T-helper 1 cell treated with Interleukin-12 subunit alpha and Interleukin-12 subunit beta and Interleukin-4 antibody, amounts not matched to agents 30 ng/mL and 1 ng/mL, for 36 hours (primary cell): ENCODE results near the gene LRRC15. TPM values are rescaled to one million over a fixed set of nuclear protein-coding genes. Genes with fewer than 3 reads are reported as not detected.

Source experiments
- intact Hi-C: fragments of 100-400 bp; cut with micrococcal nuclease; formaldehyde crosslinking; loops from one replicate; pipeline ENCODE4 v1.15.1; 2024
- total RNA-seq: library from RNA; stranded (reverse); gene quantifications from 2 replicates; pipeline ENCODE4 v1.2.3, GENCODE V29; 2022

The LRRC15 gene
- total RNA-seq, 1 donor from 2014 or later = not detected

DNA sequence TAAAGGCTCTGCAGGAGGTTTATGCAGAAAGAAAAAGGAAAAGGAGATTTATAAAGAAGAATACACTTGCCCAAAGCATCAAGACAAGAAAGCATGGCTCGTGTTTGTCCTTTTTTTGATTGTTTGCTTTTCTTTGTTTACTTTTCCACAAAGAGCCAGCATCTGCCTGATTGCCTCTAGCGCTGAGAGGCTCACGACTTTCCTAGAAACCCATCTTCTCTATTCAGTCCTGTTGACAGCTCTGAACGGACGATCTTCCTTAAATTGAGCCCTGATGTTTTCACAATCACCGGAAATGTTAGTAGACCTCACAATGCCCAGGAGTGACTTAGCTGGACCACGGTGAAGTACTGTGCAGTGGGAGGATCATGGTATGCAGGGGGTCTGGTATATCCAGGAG lies 17.1 kb upstream of the LRRC15 start:
- intact Hi-C loops = no loop called here

DNA sequence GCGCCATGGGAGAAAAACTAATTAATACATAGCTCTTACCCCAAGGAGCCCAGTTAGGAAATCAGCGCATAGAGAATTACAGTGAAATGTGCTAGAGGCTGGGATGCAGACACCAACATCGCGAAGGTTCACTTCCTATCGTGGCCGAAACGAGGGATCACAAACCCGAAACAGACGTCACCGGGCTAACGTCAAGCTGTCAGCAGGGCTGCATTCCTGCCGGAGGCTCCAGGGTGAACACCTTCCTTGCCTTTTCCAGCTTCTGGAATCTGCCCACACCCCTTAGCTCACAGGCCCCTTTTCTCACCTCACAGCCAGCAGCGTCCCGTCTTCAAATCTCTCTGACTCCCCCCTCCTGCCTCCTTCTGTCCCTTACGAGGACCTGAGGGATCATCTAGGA lies 16.5 kb upstream of the LRRC15 start:
- intact Hi-C loops = no loop called here

DNA sequence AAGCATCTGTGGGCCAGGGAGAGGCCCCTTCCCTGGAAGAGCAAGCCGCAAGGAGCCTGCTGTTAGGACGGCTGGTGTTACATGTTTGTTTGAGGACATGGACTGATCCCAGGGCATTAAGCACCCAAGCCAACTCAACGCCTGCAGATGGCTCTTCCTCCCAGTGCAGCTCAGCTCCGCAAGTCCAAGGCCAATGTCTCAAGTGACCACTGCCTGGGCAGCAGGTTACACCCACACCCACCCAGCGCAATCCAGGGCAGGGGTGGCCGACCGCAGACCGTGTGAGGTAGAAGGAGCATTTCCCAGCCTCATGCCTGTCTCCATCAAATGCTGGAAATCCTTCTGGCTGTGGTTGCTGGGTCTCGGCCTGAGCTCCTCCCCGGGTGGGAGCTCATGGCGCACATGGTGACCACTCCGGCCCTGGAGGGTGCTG lies 15.0 kb upstream of the LRRC15 start:
- intact Hi-C loops = no loop called here

DNA sequence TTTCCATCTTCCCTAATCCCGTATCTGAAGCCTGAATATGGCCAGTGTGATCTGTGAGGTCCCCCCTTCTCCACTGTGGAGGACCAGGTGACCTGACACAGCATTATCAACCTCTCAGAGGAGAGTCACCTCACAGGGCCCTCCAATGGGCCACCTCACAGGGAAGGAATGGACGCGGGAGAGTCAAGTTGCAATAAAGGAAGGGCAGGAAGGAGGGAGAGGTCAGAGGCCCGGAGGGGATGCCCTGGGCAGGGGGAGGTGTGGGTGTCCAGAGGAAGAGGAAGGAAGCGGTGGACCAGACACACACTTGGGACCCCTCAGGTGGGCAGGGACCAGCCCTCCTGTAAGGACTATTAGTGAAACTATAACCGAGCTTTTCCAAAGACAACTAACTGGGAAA lies 14.6 kb upstream of the LRRC15 start:
- intact Hi-C loops = no loop called here

DNA sequence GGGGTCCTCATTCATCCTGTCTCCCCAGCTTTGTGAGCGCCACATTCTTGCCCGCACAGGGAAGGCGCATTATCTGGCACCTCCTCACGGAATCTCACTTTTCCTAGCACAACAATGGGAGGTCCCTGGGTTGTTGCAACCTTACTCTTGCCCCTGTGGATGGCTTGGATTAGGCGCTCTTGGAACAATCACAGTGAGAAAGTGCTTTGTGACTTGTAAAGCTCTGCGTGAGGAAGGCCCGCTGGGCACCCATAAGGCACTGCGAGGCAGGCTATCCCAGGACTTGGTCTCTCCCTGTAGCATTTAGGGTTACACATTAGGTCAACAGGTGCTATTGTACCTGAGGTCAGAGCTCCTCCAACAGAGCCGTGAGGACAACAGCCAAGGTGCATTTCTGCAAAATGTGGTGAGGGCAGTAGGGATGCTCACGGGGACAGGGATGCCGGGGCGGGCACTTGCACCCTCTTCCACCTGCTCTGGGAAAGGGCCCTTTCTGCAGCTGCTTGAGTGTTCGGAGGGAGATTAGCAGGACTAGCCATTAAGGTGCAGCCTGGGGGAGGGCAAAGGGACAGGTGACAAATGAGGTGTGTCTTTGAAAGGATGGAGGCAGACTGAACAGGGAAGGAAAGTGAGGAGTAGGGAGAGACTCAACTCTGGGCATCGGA lies 13.9 kb upstream of the LRRC15 start:
- intact Hi-C loops = no loop called here

DNA sequence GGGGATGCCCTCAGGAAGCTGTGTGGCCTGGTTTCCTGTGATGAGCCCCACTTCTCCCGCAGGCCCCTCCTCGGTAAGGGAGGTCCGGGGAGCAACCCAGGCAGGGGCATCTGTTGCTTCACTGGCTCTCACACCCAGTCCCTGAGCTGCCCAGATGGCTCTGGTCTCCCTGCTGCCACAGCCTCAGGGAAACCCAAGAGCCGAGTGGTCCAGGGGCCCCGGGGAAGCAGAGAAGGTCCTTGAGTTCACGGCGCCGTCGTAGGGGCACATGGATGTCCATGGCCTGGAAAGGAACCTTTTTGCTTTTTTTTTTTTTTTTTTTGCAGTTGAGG lies 13.3 kb upstream of the LRRC15 start:
- intact Hi-C loops = no loop called here

DNA sequence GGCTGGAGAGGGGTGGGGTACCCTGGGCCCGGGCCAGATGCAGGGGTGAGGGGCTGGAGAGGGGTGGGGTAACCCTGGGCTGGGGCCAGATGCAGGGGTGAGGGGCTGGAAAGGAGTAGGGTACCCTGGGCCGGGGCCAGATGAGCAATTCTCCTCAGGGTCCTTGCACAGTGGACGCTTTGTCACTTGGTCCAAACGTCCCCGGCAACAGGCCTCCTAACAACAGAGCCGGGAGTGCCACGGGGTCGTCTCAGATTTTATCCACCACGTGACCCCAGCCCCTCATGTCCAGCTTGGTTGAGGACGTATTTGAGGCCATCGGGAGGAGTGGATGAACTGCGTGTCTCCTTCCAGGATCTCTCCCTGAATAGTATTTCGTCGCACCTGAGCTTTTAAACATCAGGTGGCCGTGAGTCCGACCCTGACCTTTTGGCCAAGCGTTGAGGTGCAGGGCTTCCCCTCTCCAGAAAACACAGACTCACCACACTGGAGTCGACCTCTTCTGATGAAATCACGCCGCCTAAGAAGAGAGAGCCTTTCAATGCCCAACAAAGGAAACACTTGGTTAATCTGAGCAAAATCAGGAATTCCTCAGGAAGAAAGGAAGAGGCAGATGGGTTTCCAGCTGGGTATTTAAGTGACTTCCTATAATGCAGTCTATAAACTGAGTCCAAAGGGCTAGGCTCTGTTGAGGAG lies 12.8 kb upstream of the LRRC15 start:
- intact Hi-C loops = no loop called here

DNA sequence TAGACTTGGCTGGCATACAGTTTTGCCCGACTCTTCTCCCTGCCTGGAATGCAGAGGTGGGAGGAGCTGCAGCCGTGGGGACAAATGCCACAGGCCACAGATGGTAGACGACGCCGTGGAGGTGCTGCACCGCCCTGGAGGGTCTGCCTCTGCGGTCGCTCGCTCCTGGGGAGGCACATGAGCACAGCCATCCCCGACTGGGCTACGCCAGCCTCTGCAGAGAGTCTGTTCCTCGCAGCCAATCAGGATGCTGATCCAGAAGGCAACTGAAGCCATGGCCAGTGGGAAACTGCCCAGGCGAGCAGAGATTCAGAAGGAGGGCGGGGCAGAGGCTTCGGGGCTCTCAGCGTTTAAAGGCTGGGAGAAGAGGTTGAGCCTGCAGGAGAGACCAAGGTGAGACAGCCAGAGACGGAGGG lies 11.9 kb upstream of the LRRC15 start:
- intact Hi-C loops = no loop called here

DNA sequence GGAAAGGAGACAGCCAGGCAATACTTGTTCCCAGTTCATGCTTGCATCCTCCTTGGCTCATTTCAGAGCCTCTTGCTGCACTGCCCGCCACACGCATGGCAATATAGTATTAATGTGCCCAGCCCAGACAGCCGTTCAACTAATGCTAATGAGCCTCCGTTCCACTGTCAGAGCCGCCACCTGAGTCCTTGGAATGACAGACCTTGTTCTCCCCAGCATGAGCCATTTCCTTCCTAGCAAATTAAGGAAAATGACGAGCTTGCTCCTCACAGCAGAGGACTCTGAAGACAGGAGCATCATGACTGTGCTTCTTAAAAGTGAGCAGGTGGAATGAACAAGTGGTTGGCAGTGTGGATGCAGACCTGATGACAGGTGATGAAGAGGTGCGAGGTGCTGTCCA lies 10.8 kb upstream of the LRRC15 start:
- intact Hi-C loops = no loop called here

DNA sequence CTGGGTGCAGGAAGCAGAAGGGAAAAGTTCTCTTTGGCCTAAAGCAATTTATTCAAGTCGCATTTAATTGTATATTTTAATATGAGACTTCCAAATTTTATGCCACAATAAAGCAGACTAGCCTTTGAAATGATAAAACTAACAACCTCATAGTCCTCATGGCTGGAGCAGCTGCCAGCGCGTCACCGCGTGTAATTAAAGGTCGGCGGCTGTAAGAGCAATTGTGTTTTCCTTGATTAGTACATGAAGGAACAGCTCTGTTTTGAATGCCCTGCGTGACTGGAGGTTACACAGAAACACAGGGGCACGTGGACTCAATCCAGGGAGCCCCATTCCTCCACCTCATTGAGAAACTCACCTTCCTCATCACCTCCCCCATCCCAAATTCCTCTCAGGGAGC lies 10.1 kb upstream of the LRRC15 start:
- intact Hi-C loops = no loop called here

DNA sequence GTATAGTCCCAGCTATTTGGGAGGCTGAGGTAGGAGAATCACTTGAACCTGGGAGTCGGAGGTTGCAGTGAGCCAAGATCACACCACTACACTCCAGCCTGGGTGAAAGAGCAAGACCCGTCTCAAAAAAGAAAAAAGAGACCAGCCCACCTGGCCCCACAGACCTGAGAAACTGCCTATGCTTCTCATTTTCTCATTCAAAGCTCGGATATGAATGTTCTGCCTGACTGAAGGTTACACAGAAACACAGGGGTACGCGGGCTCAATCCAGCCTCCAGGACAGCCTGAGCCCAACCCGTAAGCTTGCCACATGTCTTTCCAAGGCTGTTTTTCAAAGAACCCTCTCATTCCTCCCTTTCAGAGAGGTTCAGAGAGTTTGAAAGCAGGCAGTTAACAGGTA lies 9.7 kb upstream of the LRRC15 start:
- intact Hi-C loops = no loop called here

DNA sequence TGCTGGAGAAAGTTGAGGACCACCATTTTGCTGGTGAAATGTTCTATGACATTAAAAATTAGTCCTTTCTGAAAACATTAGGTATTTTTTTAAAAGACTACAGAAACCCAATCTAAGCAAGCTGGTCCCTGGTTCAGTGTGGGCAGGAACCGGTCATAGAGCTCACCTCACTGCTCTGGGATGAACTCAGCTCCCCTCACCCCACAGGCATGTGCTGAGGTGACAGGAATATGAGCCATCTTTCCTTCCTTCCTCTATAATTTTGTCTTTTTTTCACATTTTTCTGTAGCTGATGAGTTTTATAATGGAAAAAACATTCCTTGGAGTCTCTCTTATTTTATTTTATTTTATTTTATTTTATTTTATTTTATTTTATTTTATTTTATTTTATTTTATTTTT lies 8.2 kb upstream of the LRRC15 start:
- intact Hi-C loops = no loop called here

DNA sequence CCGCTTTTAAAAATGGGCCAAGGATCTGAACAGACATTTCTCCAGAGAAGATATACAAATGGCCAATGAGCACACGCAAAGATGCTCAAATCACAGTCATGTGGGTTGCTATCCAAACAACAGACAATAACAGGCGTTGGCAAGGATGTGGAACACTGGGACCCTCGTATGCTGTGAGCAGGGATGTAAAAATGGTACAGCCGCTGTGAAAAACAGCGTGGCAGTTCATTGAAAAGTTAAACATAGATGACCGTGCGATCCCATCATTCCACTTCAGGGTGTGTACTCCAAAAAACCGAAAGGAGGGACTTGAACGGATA lies 6.7 kb upstream of the LRRC15 start:
- intact Hi-C loops = no loop called here

DNA sequence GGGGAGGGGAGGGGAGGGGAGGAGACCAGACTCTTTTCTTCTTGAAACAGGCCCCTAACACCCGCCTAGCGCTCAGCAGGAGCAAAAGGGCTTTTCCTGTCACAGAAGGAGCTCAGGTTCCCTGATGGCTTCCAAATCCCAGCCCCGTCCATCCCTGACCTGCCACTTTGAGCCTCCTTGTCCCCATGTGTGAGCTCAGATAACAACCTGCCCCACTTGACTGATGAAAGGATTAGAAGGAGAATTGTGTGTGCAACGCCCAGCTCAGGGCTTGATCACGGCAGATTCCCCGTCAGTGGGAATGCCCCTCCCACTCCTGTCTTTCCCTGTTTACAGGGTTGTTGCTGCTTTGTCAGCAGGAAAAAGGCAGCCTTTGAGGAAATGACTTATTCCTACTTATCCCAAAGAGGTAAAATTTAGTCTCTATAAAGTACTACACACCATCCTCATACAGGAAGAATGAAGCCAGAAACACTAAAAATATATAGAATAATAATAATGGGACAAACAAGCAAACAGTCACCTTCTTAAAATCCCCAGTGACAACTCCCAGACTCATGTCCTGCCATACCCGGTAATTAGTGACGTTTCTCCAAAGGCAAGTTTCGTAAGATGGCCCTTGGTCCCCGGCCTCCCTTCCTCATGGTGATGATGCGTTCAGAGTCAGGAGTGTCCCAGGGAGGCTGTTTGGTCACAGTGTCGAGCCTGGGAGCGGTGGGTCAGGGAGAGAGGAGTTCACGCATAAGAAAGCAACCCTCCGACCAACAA lies 6.1 kb upstream of the LRRC15 start:
- intact Hi-C loops = no loop called here

DNA sequence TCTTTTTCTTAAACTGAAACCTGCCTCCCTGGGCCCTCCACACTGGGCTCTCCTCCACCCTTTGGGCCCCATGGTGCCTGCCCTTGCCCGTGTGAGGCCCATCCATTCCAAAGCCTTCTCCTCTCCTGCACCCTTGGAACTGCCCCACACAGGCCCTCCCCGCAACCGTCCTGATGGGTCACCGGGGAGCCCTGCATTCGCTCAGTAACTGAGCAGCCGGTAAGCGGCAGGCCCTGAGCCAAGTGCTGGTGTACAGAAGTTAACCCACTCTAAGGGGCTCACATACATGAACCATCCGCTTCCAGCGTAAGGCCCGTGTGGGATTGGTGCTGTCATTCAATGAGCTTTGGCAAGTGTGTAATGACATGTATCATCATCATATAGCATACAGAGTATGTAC lies 5.4 kb upstream of the LRRC15 start:
- intact Hi-C loops = no loop called here

DNA sequence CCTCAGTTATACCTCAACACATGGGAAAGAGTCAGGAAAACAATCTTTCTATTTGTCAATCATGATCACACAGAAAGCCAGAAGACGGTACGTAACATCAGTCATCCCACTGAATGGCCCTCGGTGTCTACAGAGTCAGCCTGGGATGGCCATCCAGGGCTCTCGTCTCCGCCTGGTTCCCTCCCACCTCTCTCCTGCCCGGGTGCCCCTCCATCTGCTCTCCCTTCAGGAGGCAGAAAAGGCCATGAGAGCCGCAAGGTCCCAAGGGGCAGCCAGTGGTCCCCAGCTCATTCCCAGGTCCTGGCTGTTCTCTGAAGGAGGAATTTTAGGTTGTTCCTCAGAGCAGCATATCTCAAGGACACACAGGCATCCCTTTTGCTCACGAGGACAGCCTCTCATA lies 4.4 kb upstream of the LRRC15 start:
- intact Hi-C loops = no loop called here

DNA sequence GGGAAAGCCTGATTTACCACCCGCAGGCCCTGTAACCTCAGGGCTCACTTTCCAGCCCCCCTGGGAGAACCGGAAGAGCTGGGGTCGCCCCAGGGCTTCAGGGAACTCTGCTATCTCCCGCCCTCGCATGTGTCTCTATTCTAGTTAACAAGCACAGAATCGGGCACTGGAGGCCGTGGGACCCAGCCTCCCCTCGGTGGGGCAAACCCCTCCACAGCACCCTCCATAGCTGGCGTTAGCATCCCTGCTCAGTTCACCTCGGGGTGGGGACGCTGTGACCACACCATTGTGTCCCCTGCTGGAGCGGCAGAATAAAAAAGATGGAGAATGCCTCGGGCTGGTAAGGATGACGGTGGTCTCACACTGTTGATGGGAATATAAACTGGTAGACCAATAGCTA lies 3.5 kb upstream of the LRRC15 start:
- intact Hi-C loops = no loop called here

DNA sequence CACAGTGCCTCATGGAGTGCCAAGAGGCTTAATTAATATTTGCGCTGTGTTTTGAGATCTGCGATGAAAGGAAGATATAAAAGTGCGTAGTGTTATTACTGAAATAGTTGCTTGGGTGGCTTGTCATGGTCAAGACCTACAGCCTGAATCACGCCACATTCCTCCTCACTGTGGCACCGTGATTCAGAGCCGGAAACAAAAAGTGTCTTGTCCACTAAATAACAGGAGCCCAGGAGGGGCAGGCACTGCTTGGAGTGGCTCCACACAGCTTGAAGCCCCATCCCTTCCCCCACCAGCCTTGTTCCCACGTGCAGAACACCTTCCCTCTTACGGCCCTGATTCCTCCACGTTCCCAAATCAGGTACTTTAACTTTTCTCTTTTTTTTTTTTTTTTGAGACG lies 1.2 kb upstream of the LRRC15 start:
- intact Hi-C loops = no loop called here

DNA sequence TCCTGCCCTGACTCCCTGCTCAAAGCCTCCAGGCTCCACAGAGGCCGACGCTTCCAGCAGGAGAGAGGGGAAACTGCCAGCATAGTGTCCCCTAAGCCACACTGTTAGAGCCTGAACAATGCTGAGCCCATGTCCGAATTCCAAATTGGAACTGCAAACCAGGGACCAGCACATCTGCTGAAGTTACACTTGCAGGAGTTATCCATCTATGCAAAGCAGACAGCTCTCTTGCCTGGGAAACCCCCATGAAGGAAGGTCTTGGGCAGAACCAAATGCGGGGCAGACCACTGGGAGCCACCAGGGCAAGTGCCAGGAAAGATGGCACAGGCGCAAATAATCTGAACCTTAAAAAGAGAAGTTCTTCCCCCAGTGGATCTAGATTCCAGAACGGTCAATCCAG lies 625 bp downstream of the LRRC15 start:
- intact Hi-C loops = no loop called here

DNA sequence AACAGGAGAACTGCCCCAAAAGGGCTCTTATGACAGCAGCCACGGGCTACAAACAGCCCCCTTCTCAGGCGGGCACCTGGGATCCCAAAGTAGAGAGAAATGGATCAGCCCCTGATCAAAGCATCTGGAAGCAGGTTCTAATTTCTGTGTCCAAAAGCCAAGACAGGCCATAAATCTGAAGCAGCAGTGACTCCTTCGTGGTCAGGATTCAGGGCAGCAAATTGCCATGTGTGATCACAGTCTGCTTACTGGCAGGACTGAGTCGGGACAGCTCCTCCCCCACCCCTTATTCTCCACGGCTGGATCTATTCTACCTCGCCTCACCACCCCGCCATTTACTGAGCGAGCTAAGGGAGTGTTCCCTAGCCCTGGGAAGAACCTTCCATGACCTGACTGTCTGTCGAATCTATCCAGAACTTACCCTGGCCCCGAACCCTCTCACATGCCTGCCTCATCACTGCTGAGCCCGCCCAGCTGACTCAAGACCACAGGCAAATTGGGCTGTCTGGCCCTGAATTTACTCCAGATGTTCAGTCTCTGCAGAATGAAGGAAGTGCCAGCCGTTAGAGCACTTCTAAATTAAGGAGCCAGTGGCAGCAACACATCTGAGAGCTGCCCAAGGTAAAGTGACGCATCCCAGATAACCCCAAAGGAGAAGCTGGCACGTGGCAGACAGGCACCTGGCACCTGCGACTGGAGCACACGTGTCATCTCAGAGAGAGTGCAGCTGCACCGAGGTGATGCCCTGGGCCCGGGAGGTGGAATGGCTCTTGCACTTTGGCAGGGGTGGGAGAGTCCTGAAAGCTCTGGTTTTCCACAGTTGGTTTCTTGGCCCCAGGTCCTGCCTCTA lies 1.3 kb downstream of the LRRC15 start:
- intact Hi-C loops = no loop called here

DNA sequence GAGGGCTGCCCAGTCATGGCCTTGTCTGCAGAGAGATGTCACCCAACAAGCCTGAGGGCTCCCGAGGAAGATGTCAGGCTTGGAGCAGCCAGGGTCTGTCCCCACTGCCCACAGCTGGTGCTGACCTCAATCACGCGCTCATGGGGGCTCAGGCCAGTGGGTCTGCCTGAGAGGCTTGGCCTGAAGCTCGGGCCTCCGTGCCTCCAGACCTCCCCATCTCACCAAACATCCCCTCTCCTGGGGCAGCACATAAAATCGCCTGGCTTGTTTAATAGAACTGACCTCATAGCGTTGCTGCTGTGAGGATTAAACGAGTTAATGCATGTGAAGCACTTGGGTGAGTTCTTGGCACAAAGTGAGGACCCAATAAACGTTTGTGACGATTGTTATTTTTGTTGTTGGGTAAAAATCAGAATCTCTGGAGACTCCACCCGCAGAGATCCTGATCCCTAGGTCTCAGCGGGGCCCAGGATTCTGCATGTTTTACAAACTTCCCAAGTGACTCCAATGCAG lies 3.5 kb downstream of the LRRC15 start:
- intact Hi-C loops = no loop called here

DNA sequence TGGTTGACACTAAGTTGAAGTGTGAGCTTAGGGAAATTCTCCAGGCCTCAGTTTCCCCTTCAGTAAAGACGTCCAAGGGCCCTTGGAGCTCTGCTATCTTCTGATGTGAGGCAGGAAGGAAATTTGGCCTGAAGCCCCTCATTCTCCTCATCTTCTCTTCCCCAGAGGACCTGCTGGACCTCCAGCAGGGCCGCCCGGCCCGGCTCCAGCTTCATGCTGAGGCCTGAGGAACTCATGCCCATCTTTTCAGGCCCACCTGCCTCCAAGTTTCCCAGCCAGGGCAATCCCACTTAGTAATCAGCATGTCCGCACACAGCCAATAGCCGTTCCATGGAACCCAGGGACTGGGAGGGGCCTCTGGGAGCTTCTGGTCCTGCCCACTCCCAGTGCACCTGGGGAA lies 4.0 kb downstream of the LRRC15 start:
- intact Hi-C loops = no loop called here
